Nucleus accumbens (tissue), 56 donors: ENCODE measurements around the gene PCDHB8.
"Not testable (repeated sequence)": the region's sequence is repeated elsewhere in the genome, so short reads cannot be mapped to it uniquely, and the experiment has no call there.

Experiments used
- DNase-seq, 56 donors: peaks; one replicate each; lab custom pipeline; 2025; lab: John Stamatoyannopoulos, UW

The PCDHB8 gene

DNA sequence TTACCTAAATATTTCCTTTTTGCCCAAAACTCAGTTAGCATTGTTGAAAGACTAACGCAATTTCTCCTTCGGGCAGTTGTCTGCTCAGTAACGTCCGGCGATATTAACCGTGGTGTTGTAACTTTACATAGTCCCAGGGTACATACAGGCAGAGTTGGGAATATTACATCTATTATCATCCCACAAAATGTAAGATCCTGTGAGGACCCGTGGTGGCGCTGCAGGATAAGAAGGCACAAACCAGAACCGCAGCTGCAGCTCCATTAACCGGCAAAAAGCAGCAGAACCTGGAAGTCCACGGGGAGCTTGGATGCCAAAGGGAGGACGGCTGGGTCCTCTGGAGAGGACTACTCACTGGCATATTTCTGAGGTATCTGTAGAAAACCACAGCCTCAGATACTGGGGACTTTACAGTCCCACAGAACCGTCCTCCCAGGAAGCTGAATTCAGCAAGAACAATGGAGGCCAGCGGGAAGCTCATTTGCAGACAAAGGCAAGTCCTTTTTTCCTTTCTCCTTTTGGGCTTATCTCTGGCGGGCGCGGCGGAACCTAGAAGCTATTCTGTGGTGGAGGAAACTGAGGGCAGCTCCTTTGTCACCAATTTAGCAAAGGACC, at the start of gene PCDHB8:
PCDHB8 (plus strand) TSS at position 214 of the 615 bp plus-strand sequence; CDS start at position 459, 245 bp downstream.
- not testable (repeated sequence) for DNase-seq

DNA sequence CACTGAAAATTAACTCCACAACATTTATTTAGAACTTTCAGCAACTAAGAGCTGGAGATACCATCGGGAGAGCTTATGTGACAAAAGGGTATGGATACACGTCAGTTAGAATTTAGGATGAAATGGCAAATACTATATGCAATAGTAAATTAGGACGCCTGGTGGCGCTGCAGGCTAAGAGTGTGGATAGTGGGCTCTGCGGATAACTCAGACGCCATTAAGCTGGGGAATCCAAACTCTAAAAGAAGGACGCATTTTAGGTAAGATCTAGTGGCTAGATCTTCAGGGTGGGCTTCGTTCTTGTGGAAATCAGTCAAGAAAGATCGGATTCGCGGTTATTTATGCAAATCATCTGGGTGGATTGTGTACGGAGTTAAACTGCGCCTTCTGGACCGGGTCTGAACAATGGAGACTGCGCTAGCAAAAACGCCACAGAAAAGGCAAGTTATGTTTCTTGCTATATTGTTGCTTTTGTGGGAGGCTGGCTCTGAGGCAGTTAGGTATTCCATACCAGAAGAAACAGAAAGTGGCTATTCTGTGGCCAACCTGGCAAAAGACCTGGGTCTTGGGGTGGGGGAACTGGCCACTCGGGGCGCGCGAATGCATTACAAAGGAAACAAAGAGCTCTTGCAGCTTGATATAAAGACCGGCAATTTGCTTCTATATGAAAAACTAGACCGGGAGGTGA, 42.4 kb upstream of the PCDHB8 start, which contains the start of gene PCDHB5:
PCDHB5 (plus strand) TSS at position 177 of the 688 bp plus-strand sequence; CDS start at position 406, 229 bp downstream.
- DNase-seq: peak in 8 of 56 donors; percentile 1 to 38 (median 10)

DNA sequence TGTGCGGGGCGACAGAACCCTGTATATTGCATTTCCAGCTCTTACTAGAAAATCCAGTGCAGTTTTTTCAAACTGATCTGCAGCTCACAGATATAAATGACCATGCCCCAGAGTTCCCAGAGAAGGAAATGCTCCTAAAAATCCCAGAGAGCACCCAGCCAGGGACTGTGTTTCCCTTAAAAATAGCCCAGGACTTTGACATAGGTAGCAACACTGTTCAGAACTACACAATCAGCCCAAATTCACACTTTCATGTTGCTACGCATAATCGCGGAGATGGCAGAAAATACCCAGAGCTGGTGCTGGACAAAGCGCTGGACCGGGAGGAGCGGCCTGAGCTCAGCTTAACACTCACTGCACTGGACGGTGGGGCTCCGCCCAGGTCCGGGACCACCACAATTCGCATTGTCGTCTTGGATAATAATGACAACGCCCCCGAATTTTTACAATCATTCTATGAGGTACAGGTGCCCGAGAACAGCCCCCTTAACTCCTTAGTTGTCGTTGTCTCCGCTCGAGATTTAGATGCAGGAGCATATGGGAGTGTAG, 41.8 kb upstream of the PCDHB8 start:
- DNase-seq: no peak

- DNase-seq: not testable (repeated sequence)
Observed at GRCh38 chr5:141137346-141137745, 40.2 kb upstream of the PCDHB8 start.

DNA sequence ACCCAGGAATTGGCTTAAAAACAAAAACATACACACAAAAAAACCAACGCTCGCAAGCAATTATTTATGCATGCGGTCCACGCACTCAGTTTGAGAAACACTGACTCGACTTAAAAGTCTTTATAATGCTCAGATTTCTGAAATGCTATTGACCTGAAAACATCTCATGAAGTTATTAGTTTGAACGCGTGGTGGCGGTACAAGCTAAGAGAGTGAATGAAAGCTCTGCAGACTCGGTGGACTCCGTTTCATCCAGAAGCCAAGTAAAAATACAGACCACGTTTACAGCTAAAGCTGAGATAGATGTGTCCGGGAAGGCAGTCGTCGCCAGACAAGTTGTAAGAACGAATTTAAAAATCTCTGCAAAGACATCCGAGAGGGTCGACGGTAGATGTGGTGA, 27.8 kb upstream of the PCDHB8 start, which contains the start of gene PCDHB6:
PCDHB6 (plus strand) TSS at position 246 of the 400 bp plus-strand sequence. CDS start 201 bp downstream, outside the sequence.
- peak in 2 of 56 donors; percentile 3 to 8 for DNase-seq

GRCh38 chr5:141150224-141150992, 27.2 kb upstream of the PCDHB8 start:
- DNase-seq: no peak

GRCh38 chr5:141150993-141151325, 26.6 kb upstream of the PCDHB8 start:
- DNase-seq: no peak

DNA sequence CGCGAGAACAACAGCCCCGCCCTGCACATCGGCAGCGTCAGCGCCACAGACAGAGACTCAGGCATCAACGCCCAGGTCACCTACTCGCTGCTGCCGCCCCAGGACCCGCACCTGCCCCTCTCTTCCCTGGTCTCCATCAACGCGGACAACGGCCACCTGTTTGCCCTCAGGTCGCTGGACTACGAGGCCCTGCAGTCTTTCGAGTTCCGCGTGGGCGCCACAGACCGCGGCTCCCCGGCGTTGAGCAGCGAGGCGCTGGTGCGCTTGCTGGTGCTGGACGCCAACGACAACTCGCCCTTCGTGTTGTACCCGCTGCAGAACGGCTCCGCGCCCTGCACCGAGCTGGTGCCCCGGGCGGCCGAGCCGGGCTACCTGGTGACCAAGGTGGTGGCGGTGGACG, 26.0 kb upstream of the PCDHB8 start:
- not testable (repeated sequence) for DNase-seq

DNA sequence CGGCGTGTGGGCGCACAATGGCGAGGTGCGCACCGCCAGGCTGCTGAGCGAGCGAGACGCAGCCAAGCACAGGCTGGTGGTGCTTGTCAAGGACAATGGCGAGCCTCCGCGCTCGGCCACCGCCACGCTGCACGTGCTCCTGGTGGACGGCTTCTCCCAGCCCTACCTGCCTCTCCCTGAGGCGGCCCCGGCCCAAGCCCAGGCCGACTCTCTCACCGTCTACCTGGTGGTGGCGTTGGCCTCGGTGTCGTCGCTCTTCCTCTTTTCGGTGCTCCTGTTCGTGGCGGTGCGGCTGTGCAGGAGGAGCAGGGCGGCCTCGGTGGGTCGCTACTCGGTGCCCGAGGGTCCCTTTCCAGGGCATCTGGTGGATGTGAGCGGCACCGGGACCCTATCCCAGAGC, 25.5 kb upstream of the PCDHB8 start:
- not testable (repeated sequence) for DNase-seq

GRCh38 chr5:141155540-141156374, 21.8 kb upstream of the PCDHB8 start:
- no peak for DNase-seq

DNA sequence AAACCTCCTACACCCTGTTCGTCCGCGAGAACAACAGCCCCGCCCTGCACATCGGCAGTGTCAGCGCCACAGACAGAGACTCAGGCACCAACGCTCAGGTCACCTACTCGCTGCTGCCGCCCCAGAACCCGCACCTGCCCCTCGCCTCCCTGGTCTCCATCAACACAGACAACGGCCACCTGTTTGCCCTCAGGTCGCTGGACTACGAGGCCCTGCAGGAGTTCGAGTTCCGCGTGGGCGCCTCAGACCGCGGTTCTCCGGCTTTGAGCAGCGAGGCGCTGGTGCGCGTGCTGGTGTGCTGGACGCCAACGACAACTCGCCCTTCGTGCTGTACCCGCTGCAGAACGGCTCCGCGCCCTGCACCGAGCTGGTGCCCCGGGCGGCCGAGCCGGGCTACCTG, 20.2 kb upstream of the PCDHB8 start:
- DNase-seq: not testable (repeated sequence)

- not testable (repeated sequence) for DNase-seq
Observed at GRCh38 chr5:141157901-141158300, 19.7 kb upstream of the PCDHB8 start.

DNA sequence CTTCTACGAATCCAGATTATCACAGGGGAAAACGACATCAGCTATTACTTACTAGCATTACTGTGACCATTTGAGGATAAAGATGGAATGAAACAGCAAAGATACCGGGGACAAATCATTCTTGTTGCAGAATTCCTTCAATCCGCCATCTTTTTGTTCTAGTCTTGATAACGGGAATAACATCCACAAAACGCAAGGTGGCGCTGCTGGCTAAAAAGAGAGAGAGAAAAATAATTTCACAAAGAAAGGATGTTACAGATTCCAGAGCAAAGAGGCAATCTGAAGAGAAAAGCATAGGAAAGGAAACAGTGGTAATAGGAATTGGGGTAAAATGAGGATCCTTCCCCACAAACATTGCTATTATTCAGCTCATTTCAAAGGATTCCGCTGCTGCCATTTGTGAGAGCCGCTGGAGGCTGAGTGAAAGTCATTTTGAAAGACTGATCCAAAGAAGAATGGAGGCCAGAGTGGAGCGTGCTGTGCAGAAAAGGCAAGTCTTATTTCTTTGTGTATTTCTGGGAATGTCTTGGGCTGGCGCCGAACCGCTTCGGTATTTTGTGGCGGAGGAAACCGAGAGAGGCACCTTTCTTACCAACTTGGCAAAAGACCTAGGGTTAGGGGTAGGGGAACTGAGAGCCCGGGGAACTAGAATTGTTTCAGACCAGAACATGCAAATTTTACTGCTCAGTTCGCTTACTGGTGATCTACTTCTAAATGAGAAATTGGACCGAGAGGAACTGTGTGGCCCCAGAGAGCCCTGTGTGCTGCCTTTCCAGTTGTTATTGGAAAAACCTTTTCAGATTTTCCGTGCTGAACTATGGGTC, 5.0 kb upstream of the PCDHB8 start, which contains the start of gene PCDHB7:
PCDHB7 (plus strand) TSS at position 264 of the 824 bp plus-strand sequence; CDS start at position 456, 192 bp downstream.
- DNase-seq: peak in 9 of 56 donors; percentile 4 to 33 (median 17)

DNA sequence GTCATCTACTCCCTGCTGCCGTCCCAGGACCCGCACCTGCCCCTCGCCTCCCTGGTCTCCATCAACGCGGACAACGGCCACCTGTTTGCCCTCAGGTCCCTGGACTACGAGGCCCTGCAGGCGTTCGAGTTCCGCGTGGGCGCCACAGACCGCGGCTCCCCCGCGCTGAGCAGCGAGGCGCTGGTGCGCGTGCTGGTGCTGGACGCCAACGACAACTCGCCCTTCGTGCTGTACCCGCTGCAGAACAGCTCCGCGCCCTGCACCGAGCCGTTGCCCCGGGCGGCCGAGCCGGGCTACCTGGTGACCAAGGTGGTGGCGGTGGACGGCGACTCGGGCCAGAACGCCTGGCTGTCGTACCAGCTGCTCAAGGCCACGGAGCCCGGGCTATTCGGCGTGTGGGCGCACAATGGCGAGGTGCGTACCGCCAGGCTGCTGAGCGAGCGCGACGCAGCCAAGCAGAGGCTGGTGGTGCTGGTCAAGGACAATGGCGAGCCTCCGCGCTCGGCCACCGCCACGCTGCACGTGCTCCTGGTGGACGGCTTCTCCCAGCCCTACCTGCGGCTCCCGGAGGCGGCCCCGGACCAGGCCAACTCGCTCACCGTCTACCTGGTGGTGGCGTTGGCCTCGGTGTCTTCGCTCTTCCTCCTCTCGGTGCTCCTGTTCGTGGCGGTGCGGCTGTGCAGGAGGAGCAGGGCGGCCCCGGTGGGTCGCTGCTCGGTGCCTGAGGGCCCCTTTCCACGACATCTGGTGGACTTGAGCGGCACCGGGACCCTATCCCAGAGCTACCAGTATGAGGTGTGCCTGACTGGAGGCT, 3.1 kb upstream of the PCDHB8 start:
- not testable (repeated sequence) for DNase-seq

- no peak for DNase-seq
Observed at GRCh38 chr5:141175933-141176332, 1.7 kb upstream of the PCDHB8 start.

DNA sequence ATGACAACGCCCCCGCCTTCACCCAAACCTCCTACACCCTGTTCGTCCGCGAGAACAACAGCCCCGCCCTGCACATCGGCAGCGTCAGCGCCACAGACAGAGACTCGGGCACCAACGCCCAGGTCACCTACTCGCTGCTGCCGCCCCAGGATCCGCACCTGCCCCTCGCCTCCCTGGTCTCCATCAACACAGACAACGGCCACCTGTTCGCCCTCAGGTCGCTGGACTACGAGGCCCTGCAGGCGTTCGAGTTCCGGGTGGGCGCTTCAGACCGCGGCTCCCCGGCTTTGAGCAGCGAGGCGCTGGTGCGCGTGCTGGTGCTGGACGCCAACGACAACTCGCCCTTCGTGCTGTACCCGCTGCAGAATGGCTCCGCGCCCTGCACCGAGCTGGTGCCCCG, 1.8 kb downstream of the PCDHB8 start:
- not testable (repeated sequence) for DNase-seq

DNA sequence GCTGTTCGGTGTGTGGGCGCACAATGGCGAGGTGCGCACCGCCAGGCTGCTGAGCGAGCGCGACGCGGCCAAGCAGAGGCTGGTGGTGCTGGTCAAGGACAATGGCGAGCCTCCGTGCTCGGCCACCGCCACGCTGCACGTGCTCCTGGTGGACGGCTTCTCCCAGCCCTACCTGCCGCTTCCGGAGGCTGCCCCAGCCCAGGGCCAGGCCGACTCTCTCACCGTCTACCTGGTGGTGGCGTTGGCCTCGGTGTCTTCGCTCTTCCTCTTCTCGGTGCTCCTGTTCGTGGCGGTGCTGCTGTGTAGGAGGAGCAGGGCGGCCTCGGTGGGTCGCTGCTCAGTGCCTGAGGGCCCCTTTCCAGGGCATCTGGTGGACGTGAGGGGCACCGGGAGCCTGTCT, 2.3 kb downstream of the PCDHB8 start:
- DNase-seq: not testable (repeated sequence)

- no peak for DNase-seq
Observed at GRCh38 chr5:141180313-141180712, 2.7 kb downstream of the PCDHB8 start.
